T-helper 17 cell (primary cell): Measurements from ENCODE around the gene CEP120. TPM values are rescaled to one million over a fixed set of nuclear protein-coding genes. Genes with fewer than 3 reads are reported as not detected.
A peak's percentile ranks its signal among the peaks of the same experiment; 100 is the strongest.
"Not testable (repeated sequence)": the region's sequence is repeated elsewhere in the genome, so short reads cannot be mapped to it uniquely, and the experiment has no call there.

Experiments used
- ATAC-seq: fragments of 150-1000 bp; cut with Tn5 transposase; 2 replicates; pipeline ENCODE4 v1.10.0; 2021; ENCODE audit warnings: mild to moderate bottlenecking, moderate library complexity
- DNase-seq, 3 donors: peaks; one replicate each; pipeline versions ENCODE4 v3.0.0 to v3.0.0-alpha.2; 2020 to 2021
- H3K9me3 ChIP-seq: one replicate; pipeline ENCODE4 v1.7.0; 2013; ENCODE audit warnings: low read length, mild to moderate bottlenecking; ENCODE audit not compliant: control insufficient read depth, poor library complexity, severe bottlenecking
- H3K27ac Mint-ChIP-seq: one replicate; pipeline ENCODE4 v1.8.0; 2022; ENCODE audit warnings: mild to moderate bottlenecking, moderate library complexity, mixed read lengths
- H3K27me3 Mint-ChIP-seq: one replicate; pipeline ENCODE4 v1.8.0; 2022; ENCODE audit warnings: mixed read lengths
- H3K36me3 Mint-ChIP-seq: one replicate; pipeline ENCODE4 v1.8.0; 2022; ENCODE audit warnings: low read depth, mixed read lengths
- H3K4me1 Mint-ChIP-seq: one replicate; pipeline ENCODE4 v1.8.0; 2022; ENCODE audit warnings: mild to moderate bottlenecking, mixed read lengths
- H3K4me3 Mint-ChIP-seq: one replicate; pipeline ENCODE4 v1.8.0; 2022; ENCODE audit warnings: mild to moderate bottlenecking, moderate library complexity, mixed read lengths
- total RNA-seq, 4 donors: library from RNA in 2 of 4; stranded (reverse) in 2 of 4; gene quantifications; one replicate each; pipeline ENCODE4 v1.2.3 and lab custom pipeline; 2022 to 2026

The CEP120 gene
- total RNA-seq, 2 donors from 2014 or later = 58.6 to 60.5 TPM

DNA sequence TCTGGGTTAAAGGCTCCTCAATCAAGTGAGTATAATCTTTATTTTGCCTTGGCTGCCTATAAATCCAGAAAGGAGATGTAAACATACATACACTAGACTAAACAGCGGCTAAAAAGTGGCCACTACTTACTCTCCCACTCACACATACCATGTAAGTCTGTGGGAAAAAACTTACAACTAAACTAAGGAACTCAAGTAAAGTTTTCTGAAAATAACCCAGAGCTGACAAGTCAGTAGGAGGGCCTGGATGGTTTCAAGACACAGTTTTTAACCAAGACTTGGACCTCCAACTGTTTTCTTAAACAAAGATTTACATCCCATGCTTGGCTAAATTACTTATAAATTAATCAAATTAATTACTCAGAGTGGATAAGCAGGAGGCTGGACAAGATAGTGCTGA is 64.5 kb downstream of the CEP120 start:
- DNase-seq = no peak
- Mint-ChIP-seq H3K4me1 (peaks cover 6% of the 10 kb centered on the region), H3K27me3 (no peaks in the 10 kb centered on the region), H3K4me3 (no peak overlapping the region), H3K36me3 (peaks cover 19% of the 10 kb centered on the region), H3K27ac (no peak overlapping the region)
- no peaks in the 10 kb centered on the region for H3K9me3 ChIP-seq
- ATAC-seq = no peak

DNA sequence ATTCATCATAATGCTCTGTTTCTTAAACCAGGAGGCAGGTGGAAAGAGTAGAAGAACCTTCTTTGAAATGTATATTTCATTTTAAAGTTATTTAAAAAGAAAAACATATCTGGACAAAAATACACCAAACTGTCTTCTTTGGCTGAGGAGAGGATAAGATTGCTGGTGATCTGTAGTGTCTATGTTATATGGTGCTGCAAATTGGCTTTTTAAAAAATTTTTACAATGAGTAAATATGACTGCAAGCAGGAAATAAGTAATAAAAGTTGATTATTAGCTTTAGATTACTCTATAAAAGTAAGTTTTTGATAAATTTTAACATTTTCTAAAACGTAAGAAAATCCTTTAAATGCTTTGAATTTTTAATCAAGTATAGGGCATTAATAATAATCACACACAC is 64.9 kb downstream of the CEP120 start:
- no peak overlapping the region for H3K27ac Mint-ChIP-seq
- ATAC-seq (no peak), DNase-seq (no peak)
- H3K4me1 Mint-ChIP-seq = peaks cover 6% of the 10 kb centered on the region
- no peaks in the 10 kb centered on the region for H3K9me3 ChIP-seq
- no peaks in the 10 kb centered on the region for H3K27me3 Mint-ChIP-seq
- H3K4me3 Mint-ChIP-seq = no peak overlapping the region
- H3K36me3 Mint-ChIP-seq = peaks cover 19% of the 10 kb centered on the region

- peaks cover 2% of the 10 kb centered on the region for H3K36me3 Mint-ChIP-seq
- H3K9me3 ChIP-seq = no peaks in the 10 kb centered on the region
- DNase-seq (no peak), ATAC-seq (no peak)
- H3K27me3 Mint-ChIP-seq = no peaks in the 10 kb centered on the region
- H3K27ac Mint-ChIP-seq = no peak overlapping the region
- H3K4me1 Mint-ChIP-seq = no peaks in the 10 kb centered on the region
- H3K4me3 Mint-ChIP-seq = no peak overlapping the region
These were observed 71.4 kb downstream of the CEP120 start for GRCh38 chr5:123351820-123352219.

GRCh38 chr5:123351240-123351639 is 72.0 kb downstream of the CEP120 start:
- Mint-ChIP-seq H3K4me3 (no peak overlapping the region), H3K27ac (no peak overlapping the region), H3K27me3 (no peaks in the 10 kb centered on the region), H3K4me1 (no peaks in the 10 kb centered on the region), H3K36me3 (peaks cover 2% of the 10 kb centered on the region)
- ATAC-seq = no peak
- no peak for DNase-seq
- no peaks in the 10 kb centered on the region for H3K9me3 ChIP-seq

DNA sequence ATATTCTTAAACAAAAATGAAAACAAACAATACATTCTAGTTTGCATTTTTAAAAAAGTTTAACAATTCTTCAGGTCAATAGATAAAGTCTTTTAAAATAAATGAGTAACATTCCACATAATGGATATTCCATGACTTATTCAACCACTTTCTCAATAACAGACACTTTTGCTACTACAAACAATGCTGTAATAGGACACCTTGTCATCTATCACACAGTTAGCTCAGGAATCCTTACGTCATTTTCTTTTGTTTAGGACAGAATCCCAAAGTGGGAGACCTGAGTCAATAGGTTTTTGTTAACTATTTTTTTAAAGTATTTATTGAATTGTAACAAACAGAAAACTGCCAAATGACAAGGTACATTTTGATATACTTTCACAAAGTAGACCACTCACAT is 72.5 kb downstream of the CEP120 start:
- DNase-seq (no peak), ATAC-seq (no peak)
- no peaks in the 10 kb centered on the region for H3K27me3 Mint-ChIP-seq
- peaks cover 2% of the 10 kb centered on the region for H3K36me3 Mint-ChIP-seq
- H3K9me3 ChIP-seq = no peaks in the 10 kb centered on the region
- H3K4me3 Mint-ChIP-seq = no peak overlapping the region
- no peak overlapping the region for H3K27ac Mint-ChIP-seq
- no peaks in the 10 kb centered on the region for H3K4me1 Mint-ChIP-seq

DNA sequence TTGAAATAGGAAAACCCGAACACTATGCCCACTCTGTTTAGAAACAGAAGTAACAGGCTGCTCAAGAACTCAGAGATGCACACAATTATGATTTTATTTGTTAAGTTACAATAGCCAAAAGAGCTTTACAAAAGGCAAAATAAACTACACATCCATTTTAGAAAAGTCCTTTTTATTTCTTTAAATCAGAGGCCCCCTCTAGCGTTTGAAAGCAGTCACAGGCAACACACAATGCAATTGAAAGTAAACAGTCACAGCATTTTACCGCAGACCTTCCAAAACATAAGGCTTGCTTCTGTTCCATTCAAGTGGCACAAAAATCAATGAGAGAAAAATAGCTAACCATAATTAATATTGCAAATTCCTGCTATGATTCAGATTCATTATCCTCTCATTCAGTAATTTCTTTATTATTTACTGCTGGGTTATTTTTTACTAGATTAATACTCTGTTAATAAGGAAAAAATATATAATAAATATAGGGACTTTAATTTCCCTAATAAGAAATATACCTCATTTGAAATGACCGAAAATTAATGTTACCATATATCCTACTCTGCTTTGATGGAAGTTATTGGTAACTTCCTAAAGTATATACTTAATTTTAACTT is 78.3 kb downstream of the CEP120 start:
- no peaks in the 10 kb centered on the region for H3K9me3 ChIP-seq
- Mint-ChIP-seq H3K27ac (no peak overlapping the region), H3K27me3 (no peaks in the 10 kb centered on the region), H3K4me1 (no peaks in the 10 kb centered on the region), H3K36me3 (peaks cover 2% of the 10 kb centered on the region), H3K4me3 (no peak overlapping the region)
- ATAC-seq (no peak), DNase-seq (no peak)

GRCh38 chr5:123340928-123341327 is 82.3 kb downstream of the CEP120 start:
- DNase-seq (no peak), ATAC-seq (no peak)
- Mint-ChIP-seq H3K4me3 (no peak overlapping the region), H3K36me3 (no peaks in the 10 kb centered on the region), H3K27ac (peak overlapping the region; percentile 3), H3K4me1 (no peaks in the 10 kb centered on the region), H3K27me3 (peaks cover 1% of the 10 kb centered on the region)
- no peaks in the 10 kb centered on the region for H3K9me3 ChIP-seq

GRCh38 chr5:123308377-123308776 is 114.8 kb downstream of the CEP120 start:
- not testable (repeated sequence) for H3K27me3 Mint-ChIP-seq, ATAC-seq, H3K27ac Mint-ChIP-seq, DNase-seq, H3K36me3 Mint-ChIP-seq, H3K4me3 Mint-ChIP-seq, H3K9me3 ChIP-seq, H3K4me1 Mint-ChIP-seq

GRCh38 chr5:123305751-123306150 is 117.5 kb downstream of the CEP120 start:
- ATAC-seq (no peak), DNase-seq (no peak)
- H3K27me3 Mint-ChIP-seq = peaks cover 8% of the 10 kb centered on the region
- H3K27ac Mint-ChIP-seq = no peak overlapping the region
- H3K4me1 Mint-ChIP-seq = no peaks in the 10 kb centered on the region
- H3K4me3 Mint-ChIP-seq = no peak overlapping the region
- H3K36me3 Mint-ChIP-seq = no peaks in the 10 kb centered on the region
- H3K9me3 ChIP-seq = no peaks in the 10 kb centered on the region

- Mint-ChIP-seq H3K27me3 (peaks cover 14% of the 10 kb centered on the region), H3K4me3 (no peak overlapping the region), H3K36me3 (no peaks in the 10 kb centered on the region), H3K27ac (no peak overlapping the region), H3K4me1 (no peaks in the 10 kb centered on the region)
- no peaks in the 10 kb centered on the region for H3K9me3 ChIP-seq
- ATAC-seq (no peak), DNase-seq (no peak)
These were observed 118.4 kb downstream of the CEP120 start for GRCh38 chr5:123304777-123305316.

GRCh38 chr5:123303802-123304201 is 119.4 kb downstream of the CEP120 start:
- ATAC-seq = no peak
- H3K36me3 Mint-ChIP-seq = no peaks in the 10 kb centered on the region
- peaks cover 20% of the 10 kb centered on the region for H3K27me3 Mint-ChIP-seq
- H3K4me3 Mint-ChIP-seq = no peak overlapping the region
- no peaks in the 10 kb centered on the region for H3K4me1 Mint-ChIP-seq
- no peaks in the 10 kb centered on the region for H3K9me3 ChIP-seq
- no peak overlapping the region for H3K27ac Mint-ChIP-seq
- no peak for DNase-seq

DNA sequence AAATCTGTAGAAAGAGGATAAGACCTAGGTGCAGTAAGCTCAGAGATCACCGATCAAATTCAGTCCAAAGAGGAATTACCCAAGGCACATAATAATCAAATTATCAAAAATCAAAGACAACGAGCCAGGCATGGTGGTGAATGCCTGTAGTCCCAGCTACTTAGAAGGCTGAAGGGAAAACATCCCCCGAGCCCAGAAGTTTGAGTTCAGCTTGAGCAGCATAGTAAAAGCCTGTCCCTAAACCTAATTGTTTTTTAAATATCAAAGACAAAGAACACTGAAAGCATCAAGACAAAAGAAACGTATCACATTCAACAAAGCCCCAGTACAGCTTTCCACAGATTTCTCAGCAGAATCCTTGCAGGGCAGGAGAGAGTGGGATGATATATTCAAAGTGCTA is 122.9 kb downstream of the CEP120 start:
- ATAC-seq (no peak), DNase-seq (no peak)
- H3K36me3 Mint-ChIP-seq = no peaks in the 10 kb centered on the region
- H3K4me1 Mint-ChIP-seq = peaks cover 2% of the 10 kb centered on the region
- H3K9me3 ChIP-seq = no peaks in the 10 kb centered on the region
- no peak overlapping the region for H3K4me3 Mint-ChIP-seq
- peaks cover 28% of the 10 kb centered on the region for H3K27me3 Mint-ChIP-seq
- H3K27ac Mint-ChIP-seq = no peak overlapping the region

GRCh38 chr5:123299136-123299535 is 124.1 kb downstream of the CEP120 start:
- no peak for DNase-seq
- ATAC-seq = no peak
- H3K4me3 Mint-ChIP-seq = no peak overlapping the region
- peaks cover 33% of the 10 kb centered on the region for H3K27me3 Mint-ChIP-seq
- H3K36me3 Mint-ChIP-seq = no peaks in the 10 kb centered on the region
- H3K9me3 ChIP-seq = no peaks in the 10 kb centered on the region
- no peak overlapping the region for H3K27ac Mint-ChIP-seq
- H3K4me1 Mint-ChIP-seq = peaks cover 2% of the 10 kb centered on the region

DNA sequence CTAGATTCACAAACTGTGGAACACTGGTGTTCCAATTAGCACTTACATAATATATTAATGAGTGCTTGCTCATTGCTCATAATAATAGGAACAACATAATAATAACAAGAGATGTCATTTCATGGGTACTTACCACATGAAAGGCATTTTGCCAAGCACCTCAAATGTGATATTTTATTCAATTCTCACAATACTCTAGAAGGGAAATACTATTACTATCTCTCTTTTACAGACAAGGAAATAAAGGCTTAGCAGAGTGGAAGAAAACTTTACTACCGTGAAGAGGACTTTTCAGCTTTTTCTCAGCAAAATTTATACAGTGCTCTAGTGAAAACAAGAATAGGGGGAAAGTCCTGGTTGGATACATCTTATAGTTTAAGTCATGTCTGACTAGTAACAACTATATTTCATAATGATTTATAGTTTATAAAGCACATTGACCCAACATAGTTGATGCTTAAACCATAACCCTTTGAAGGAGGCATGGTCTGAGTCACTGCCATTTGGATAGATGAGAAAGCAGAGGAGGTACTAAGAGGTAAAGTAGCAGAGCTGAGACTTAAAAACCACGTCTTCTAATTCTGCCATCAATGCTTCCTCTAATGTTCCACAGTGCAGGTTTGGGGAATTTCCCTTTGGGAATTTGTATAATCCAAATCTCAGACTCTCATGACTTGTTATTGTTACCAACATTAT is 124.7 kb downstream of the CEP120 start:
- no peak for ATAC-seq
- H3K9me3 ChIP-seq = no peaks in the 10 kb centered on the region

More for the DNA sequence above, 124.7 kb downstream of the CEP120 start:
- Mint-ChIP-seq H3K4me3 (no peak overlapping the region), H3K27ac (no peak overlapping the region), H3K36me3 (no peaks in the 10 kb centered on the region), H3K27me3 (peaks cover 33% of the 10 kb centered on the region), H3K4me1 (peaks cover 2% of the 10 kb centered on the region)
- DNase-seq = no peak
